ENCODE results near the gene TRIM2.

GRCh38 chr4:153314915-153315314 is 110.7 kb downstream of the TRIM2 start:
- TF ChIP-seq EZH2phosphoT487 (IDR thresholded peaks at IDR 0.05; ENCODE audit: borderline replicate concordance) (no peak), YY1 (IDR thresholded peaks at IDR 0.05; ENCODE audit: extremely low read depth, insufficient replicate concordance, low read depth, low read length) (no peak), CTCF (IDR thresholded peaks at IDR 0.05 in 2 of 3, conservative IDR thresholded peaks at IDR 0.05 in 1 of 3; ENCODE audit: borderline replicate concordance in 1 of 3, insufficient read depth in 1 of 3, low read depth in 2 of 3, low read length in 2 of 3) (no peak), POLR2AphosphoS5 (IDR thresholded peaks at IDR 0.05; ENCODE audit: low read depth, low read length) (no peak), RAD21 (IDR thresholded peaks at IDR 0.05; ENCODE audit: low read depth) (no peak)

Data from HCT116 (cell line).